Measurements from ENCODE around the gene CKS2.

CKS2 gene

DNA sequence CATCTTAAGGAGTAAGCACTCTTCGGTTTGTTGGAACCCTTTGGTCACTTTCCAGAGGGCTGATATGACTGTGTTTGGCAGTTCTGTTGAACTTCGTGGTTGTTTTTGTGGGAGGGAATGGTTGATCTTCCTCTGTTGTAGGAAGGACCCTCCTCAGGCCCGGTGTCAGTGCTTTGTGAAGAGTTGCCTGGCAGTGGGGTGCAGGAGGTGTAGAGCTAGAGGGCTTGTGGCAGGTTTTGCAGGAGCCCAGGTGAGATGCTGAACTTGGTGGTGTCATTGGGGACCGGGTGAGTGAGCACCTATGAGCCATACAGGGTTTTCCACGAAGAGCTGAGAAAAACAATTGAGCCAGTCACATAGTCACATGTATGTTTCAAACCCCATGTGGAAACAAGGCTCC lies 34.5 kb downstream of the CKS2 start:
- H2AFZ ChIP-seq, result no peak overlapping the region
- TF ChIP-seq, protein P1, sequence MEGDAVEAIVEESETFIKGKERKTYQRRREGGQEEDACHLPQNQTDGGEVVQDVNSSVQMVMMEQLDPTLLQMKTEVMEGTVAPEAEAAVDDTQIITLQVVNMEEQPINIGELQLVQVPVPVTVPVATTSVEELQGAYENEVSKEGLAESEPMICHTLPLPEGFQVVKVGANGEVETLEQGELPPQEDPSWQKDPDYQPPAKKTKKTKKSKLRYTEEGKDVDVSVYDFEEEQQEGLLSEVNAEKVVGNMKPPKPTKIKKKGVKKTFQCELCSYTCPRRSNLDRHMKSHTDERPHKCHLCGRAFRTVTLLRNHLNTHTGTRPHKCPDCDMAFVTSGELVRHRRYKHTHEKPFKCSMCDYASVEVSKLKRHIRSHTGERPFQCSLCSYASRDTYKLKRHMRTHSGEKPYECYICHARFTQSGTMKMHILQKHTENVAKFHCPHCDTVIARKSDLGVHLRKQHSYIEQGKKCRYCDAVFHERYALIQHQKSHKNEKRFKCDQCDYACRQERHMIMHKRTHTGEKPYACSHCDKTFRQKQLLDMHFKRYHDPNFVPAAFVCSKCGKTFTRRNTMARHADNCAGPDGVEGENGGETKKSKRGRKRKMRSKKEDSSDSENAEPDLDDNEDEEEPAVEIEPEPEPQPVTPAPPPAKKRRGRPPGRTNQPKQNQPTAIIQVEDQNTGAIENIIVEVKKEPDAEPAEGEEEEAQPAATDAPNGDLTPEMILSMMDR (IDR thresholded peaks at IDR 0.05), result no peak
- no peaks in the 10 kb centered on the region for H3K79me2 ChIP-seq
- H3K4me2 ChIP-seq (ENCODE audit: low read length), result no peak overlapping the region
- no peak overlapping the region for H3K9ac ChIP-seq
- H3K4me3 ChIP-seq (ENCODE audit: low read depth, low read length), result no peak overlapping the region
- H3K36me3 ChIP-seq (ENCODE audit: control insufficient read depth, insufficient read depth, low read length), result no peaks in the 10 kb centered on the region
- H3K9me3 ChIP-seq (ENCODE audit: control insufficient read depth, low read length), result no peaks in the 10 kb centered on the region
- H3K4me1 ChIP-seq, result no peaks in the 10 kb centered on the region
- H3K27me3 ChIP-seq (ENCODE audit: control insufficient read depth, insufficient read depth, low read length), result no peaks in the 10 kb centered on the region
- H3K27ac ChIP-seq, result no peak overlapping the region

- Histone ChIP-seq H2AFZ (no peak overlapping the region), H3K27ac (no peak overlapping the region), H3K4me1 (peaks cover 1% of the 10 kb centered on the region), H3K36me3 (ENCODE audit: control insufficient read depth, insufficient read depth, low read length) (no peaks in the 10 kb centered on the region), H3K27me3 (ENCODE audit: control insufficient read depth, insufficient read depth, low read length) (no peaks in the 10 kb centered on the region), H3K9me3 (ENCODE audit: control insufficient read depth, low read length) (no peaks in the 10 kb centered on the region), H3K9ac (no peak overlapping the region), H3K79me2 (no peaks in the 10 kb centered on the region), H3K4me3 (ENCODE audit: low read depth, low read length) (no peak overlapping the region), H3K4me2 (ENCODE audit: low read length) (no peak overlapping the region)
- TF ChIP-seq, protein P1 (IDR thresholded peaks at IDR 0.05), result no peak
Observed at GRCh38 chr9:89346696-89347095, 35.7 kb downstream of the CKS2 start.

DNA sequence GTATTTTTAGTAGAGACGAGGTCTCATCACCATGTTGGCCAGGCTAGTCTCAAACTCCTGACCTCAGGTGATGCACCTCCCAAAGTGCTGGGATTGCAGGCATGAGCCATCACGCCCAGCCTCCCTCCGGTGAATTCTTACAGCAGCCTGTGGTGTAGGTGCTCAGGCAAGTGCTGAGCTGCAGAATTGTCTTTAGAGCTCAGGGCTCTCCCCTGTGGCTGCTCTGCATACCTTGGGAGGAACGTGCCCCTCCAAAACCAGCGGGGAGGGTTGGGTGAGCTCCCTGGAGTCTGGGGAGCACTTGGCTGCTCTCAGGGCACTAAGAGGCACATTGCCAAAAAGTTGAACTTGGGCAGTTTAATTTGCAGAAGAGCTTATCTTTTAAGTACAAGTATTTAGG lies 36.7 kb downstream of the CKS2 start:
- Histone ChIP-seq H2AFZ (no peak overlapping the region), H3K4me2 (ENCODE audit: low read length) (no peak overlapping the region), H3K27me3 (ENCODE audit: control insufficient read depth, insufficient read depth, low read length) (no peaks in the 10 kb centered on the region), H3K27ac (no peak overlapping the region), H3K79me2 (no peaks in the 10 kb centered on the region), H3K9me3 (ENCODE audit: control insufficient read depth, low read length) (no peaks in the 10 kb centered on the region), H3K36me3 (ENCODE audit: control insufficient read depth, insufficient read depth, low read length) (no peaks in the 10 kb centered on the region), H3K9ac (no peak overlapping the region), H3K4me1 (peaks cover 3% of the 10 kb centered on the region), H3K4me3 (ENCODE audit: low read depth, low read length) (no peak overlapping the region)
- TF ChIP-seq, protein P1 (IDR thresholded peaks at IDR 0.05), result no peak

- TF ChIP-seq, protein P1 (IDR thresholded peaks at IDR 0.05), result no peak
- H3K79me2 ChIP-seq, result no peaks in the 10 kb centered on the region
- peaks cover 3% of the 10 kb centered on the region for H3K4me1 ChIP-seq
- H3K27ac ChIP-seq, result no peak overlapping the region
- no peaks in the 10 kb centered on the region for H3K36me3 ChIP-seq (ENCODE audit: control insufficient read depth, insufficient read depth, low read length)
- H3K9me3 ChIP-seq (ENCODE audit: control insufficient read depth, low read length), result no peaks in the 10 kb centered on the region
- no peak overlapping the region for H3K4me2 ChIP-seq (ENCODE audit: low read length)
- no peaks in the 10 kb centered on the region for H3K27me3 ChIP-seq (ENCODE audit: control insufficient read depth, insufficient read depth, low read length)
- no peak overlapping the region for H3K9ac ChIP-seq
- H2AFZ ChIP-seq, result no peak overlapping the region
- H3K4me3 ChIP-seq (ENCODE audit: low read depth, low read length), result no peak overlapping the region
Observed at GRCh38 chr9:89349607-89350006, 38.6 kb downstream of the CKS2 start.

- Histone ChIP-seq H3K36me3 (ENCODE audit: control insufficient read depth, insufficient read depth, low read length) (no peaks in the 10 kb centered on the region), H2AFZ (no peak overlapping the region), H3K79me2 (no peaks in the 10 kb centered on the region), H3K4me2 (ENCODE audit: low read length) (no peak overlapping the region), H3K4me3 (ENCODE audit: low read depth, low read length) (no peak overlapping the region), H3K4me1 (peaks cover 3% of the 10 kb centered on the region), H3K27me3 (ENCODE audit: control insufficient read depth, insufficient read depth, low read length) (no peaks in the 10 kb centered on the region), H3K9me3 (ENCODE audit: control insufficient read depth, low read length) (no peaks in the 10 kb centered on the region), H3K9ac (no peak overlapping the region), H3K27ac (no peak overlapping the region)
- TF ChIP-seq, protein P1 (IDR thresholded peaks at IDR 0.05), result no peak
Observed at GRCh38 chr9:89350988-89351557, 40.1 kb downstream of the CKS2 start.
